ENCODE measurements around the gene ACACA. TPM values are rescaled to one million over a fixed set of nuclear protein-coding genes. Genes with fewer than 3 reads are reported as not detected.

ACACA gene
- total and polyA plus RNA-seq, 2 experiments from 2014 or later: 59.6 to 164 TPM

DNA sequence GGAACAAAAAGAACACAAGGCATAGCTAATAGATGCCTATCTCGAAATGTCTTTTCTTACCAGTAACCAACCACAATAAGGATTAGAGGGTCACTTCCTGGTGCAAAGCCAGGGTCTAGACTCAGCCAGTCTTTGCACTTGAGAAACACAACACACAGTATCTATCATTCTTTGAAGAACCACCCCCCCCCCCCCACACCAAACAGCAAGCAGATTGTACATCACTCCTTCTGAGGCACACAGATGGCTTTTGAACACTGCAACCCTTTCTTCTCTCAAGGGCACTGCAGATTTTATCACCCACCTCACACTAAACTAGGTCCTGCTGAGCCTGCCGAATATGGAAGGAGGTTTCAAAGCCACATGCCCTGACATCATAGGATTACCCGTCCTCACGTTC, 312.2 kb downstream of the ACACA start:
- peaks cover 16% of the 10 kb centered on the region for H3K4me1 Mint-ChIP-seq
- H3K36me3 ChIP-seq (ENCODE audit: insufficient read depth): peaks cover 42% of the 10 kb centered on the region
- no peak overlapping the region for H3K4me3 Mint-ChIP-seq
- H3K36me3 Mint-ChIP-seq (ENCODE audit: low read depth): peaks cover 53% of the 10 kb centered on the region
- no peaks in the 10 kb centered on the region for H3K27me3 ChIP-seq (ENCODE audit: insufficient read depth)
- ATAC-seq (no peak), DNase-seq (ENCODE audit: low spot score) (no peak)
- H3K27me3 Mint-ChIP-seq (ENCODE audit: insufficient read depth, low read depth, poor library complexity): no peaks in the 10 kb centered on the region
- no peak overlapping the region for H3K4me3 ChIP-seq
- H4K20me1 ChIP-seq (replicated peaks; ENCODE audit: insufficient read depth): no peaks in the 10 kb centered on the region; the same call in 1 of the 2 replicates
- H3K4me2 ChIP-seq: no peak overlapping the region
- H3K27ac ChIP-seq (ENCODE audit: low read depth): peak overlapping the region; percentile 74
- no peaks in the 10 kb centered on the region for H3K9me2 ChIP-seq (ENCODE audit: insufficient read depth)
- peaks cover 3% of the 10 kb centered on the region for H3F3A ChIP-seq (replicated peaks; ENCODE audit: low read depth)
- H3K4me1 ChIP-seq (ENCODE audit: insufficient read depth): no peaks in the 10 kb centered on the region
- TF ChIP-seq ZNF331 (CRISPR knock-in tag; IDR thresholded peaks at IDR 0.05; ENCODE audit: low read depth): no peak
- TF ChIP-seq, protein P1, sequence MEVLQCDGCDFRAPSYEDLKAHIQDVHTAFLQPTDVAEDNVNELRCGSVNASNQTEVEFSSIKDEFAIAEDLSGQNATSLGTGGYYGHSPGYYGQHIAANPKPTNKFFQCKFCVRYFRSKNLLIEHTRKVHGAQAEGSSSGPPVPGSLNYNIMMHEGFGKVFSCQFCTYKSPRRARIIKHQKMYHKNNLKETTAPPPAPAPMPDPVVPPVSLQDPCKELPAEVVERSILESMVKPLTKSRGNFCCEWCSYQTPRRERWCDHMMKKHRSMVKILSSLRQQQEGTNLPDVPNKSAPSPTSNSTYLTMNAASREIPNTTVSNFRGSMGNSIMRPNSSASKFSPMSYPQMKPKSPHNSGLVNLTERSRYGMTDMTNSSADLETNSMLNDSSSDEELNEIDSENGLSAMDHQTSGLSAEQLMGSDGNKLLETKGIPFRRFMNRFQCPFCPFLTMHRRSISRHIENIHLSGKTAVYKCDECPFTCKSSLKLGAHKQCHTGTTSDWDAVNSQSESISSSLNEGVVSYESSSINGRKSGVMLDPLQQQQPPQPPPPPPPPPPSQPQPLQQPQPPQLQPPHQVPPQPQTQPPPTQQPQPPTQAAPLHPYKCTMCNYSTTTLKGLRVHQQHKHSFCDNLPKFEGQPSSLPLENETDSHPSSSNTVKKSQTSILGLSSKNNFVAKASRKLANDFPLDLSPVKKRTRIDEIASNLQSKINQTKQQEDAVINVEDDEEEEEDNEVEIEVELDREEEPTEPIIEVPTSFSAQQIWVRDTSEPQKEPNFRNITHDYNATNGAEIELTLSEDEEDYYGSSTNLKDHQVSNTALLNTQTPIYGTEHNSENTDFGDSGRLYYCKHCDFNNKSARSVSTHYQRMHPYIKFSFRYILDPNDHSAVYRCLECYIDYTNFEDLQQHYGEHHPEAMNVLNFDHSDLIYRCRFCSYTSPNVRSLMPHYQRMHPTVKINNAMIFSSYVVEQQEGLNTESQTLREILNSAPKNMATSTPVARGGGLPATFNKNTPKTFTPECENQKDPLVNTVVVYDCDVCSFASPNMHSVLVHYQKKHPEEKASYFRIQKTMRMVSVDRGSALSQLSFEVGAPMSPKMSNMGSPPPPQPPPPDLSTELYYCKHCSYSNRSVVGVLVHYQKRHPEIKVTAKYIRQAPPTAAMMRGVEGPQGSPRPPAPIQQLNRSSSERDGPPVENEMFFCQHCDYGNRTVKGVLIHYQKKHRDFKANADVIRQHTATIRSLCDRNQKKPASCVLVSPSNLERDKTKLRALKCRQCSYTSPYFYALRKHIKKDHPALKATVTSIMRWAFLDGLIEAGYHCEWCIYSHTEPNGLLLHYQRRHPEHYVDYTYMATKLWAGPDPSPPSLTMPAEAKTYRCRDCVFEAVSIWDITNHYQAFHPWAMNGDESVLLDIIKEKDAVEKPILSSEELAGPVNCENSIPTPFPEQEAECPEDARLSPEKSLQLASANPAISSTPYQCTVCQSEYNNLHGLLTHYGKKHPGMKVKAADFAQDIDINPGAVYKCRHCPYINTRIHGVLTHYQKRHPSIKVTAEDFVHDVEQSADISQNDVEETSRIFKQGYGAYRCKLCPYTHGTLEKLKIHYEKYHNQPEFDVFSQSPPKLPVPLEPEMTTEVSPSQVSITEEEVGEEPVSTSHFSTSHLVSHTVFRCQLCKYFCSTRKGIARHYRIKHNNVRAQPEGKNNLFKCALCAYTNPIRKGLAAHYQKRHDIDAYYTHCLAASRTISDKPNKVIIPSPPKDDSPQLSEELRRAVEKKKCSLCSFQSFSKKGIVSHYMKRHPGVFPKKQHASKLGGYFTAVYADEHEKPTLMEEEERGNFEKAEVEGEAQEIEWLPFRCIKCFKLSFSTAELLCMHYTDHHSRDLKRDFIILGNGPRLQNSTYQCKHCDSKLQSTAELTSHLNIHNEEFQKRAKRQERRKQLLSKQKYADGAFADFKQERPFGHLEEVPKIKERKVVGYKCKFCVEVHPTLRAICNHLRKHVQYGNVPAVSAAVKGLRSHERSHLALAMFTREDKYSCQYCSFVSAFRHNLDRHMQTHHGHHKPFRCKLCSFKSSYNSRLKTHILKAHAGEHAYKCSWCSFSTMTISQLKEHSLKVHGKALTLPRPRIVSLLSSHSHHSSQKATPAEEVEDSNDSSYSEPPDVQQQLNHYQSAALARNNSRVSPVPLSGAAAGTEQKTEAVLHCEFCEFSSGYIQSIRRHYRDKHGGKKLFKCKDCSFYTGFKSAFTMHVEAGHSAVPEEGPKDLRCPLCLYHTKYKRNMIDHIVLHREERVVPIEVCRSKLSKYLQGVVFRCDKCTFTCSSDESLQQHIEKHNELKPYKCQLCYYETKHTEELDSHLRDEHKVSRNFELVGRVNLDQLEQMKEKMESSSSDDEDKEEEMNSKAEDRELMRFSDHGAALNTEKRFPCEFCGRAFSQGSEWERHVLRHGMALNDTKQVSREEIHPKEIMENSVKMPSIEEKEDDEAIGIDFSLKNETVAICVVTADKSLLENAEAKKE (CRISPR knock-in tag; IDR thresholded peaks at IDR 0.05): no peak
- no peaks in the 10 kb centered on the region for H3K79me2 ChIP-seq (replicated peaks; ENCODE audit: insufficient read depth)
- H3K27ac Mint-ChIP-seq: no peak overlapping the region; the same call in 1 of the 2 replicates
- H2AFZ ChIP-seq: no peak overlapping the region
- no peaks in the 10 kb centered on the region for H3K9me3 Mint-ChIP-seq

DNA sequence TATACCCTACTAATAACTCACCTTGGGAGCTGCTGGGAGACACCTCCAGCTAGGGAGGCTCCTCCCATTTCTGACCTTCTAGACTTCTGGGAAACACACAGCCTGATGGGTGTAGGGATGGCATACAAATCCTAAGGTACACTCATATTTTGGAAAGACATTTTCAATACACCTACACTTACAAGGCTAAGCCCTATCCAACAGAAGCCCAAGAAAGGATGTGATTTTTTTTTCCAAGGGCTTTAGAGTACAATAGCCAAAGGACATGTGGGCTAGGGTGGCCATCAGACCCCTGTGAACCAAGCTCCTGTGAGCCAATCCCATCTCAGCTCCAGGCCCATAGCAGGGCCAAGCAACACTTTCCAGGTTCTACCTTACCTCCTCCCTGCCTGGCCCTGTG, 313.9 kb downstream of the ACACA start:
- Mint-ChIP-seq H3K9me3 (no peaks in the 10 kb centered on the region), H3K4me1 (peaks cover 7% of the 10 kb centered on the region; the same call in 1 of the 3 replicates), H3K36me3 (ENCODE audit: low read depth) (peaks cover 53% of the 10 kb centered on the region), H3K27me3 (ENCODE audit: insufficient read depth, low read depth, poor library complexity) (no peaks in the 10 kb centered on the region), H3K4me3 (no peak overlapping the region), H3K27ac (no peak overlapping the region)
- H3K4me2 ChIP-seq: no peak overlapping the region
- no peaks in the 10 kb centered on the region; the same call in 1 of the 2 replicates for H4K20me1 ChIP-seq (replicated peaks; ENCODE audit: insufficient read depth)
- H3K4me1 ChIP-seq (ENCODE audit: insufficient read depth): no peaks in the 10 kb centered on the region
- H3K9me2 ChIP-seq (ENCODE audit: insufficient read depth): no peaks in the 10 kb centered on the region
- peaks cover 3% of the 10 kb centered on the region for H3F3A ChIP-seq (replicated peaks; ENCODE audit: low read depth)
- no peak for ATAC-seq
- no peaks in the 10 kb centered on the region for H3K79me2 ChIP-seq (replicated peaks; ENCODE audit: insufficient read depth)
- no peak overlapping the region for H3K27ac ChIP-seq (ENCODE audit: low read depth)
- H3K36me3 ChIP-seq (ENCODE audit: insufficient read depth): peaks cover 42% of the 10 kb centered on the region
- no peak for DNase-seq (ENCODE audit: low spot score)
- no peak overlapping the region for H2AFZ ChIP-seq
- no peaks in the 10 kb centered on the region for H3K27me3 ChIP-seq (ENCODE audit: insufficient read depth)
- H3K4me3 ChIP-seq: no peak overlapping the region
- TF ChIP-seq, protein P2, sequence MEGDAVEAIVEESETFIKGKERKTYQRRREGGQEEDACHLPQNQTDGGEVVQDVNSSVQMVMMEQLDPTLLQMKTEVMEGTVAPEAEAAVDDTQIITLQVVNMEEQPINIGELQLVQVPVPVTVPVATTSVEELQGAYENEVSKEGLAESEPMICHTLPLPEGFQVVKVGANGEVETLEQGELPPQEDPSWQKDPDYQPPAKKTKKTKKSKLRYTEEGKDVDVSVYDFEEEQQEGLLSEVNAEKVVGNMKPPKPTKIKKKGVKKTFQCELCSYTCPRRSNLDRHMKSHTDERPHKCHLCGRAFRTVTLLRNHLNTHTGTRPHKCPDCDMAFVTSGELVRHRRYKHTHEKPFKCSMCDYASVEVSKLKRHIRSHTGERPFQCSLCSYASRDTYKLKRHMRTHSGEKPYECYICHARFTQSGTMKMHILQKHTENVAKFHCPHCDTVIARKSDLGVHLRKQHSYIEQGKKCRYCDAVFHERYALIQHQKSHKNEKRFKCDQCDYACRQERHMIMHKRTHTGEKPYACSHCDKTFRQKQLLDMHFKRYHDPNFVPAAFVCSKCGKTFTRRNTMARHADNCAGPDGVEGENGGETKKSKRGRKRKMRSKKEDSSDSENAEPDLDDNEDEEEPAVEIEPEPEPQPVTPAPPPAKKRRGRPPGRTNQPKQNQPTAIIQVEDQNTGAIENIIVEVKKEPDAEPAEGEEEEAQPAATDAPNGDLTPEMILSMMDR (conservative IDR thresholded peaks at IDR 0.05; ENCODE audit: low read depth in 2 of 2): no peak
- TF ChIP-seq, protein P3, sequence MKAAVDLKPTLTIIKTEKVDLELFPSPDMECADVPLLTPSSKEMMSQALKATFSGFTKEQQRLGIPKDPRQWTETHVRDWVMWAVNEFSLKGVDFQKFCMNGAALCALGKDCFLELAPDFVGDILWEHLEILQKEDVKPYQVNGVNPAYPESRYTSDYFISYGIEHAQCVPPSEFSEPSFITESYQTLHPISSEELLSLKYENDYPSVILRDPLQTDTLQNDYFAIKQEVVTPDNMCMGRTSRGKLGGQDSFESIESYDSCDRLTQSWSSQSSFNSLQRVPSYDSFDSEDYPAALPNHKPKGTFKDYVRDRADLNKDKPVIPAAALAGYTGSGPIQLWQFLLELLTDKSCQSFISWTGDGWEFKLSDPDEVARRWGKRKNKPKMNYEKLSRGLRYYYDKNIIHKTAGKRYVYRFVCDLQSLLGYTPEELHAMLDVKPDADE (IDR thresholded peaks at IDR 0.05): no peak
- TF ChIP-seq CREB1 (CRISPR knock-in tag; IDR thresholded peaks at IDR 0.05; ENCODE audit: low read depth): no peak
- TF ChIP-seq STAT1 (IDR thresholded peaks at IDR 0.05; ENCODE audit: unreplicated experiment): no peak

Data from GM23338 (cell line).